Kidney epithelial cell (primary cell): Measurements from ENCODE around the gene PADI1. TPM values are rescaled to one million over a fixed set of nuclear protein-coding genes. Genes with fewer than 3 reads are reported as not detected.

ENCODE experiments used
- DNase-seq: peaks from one replicate; pipeline ENCODE4 v3.0.0-alpha.2; 2010; ENCODE audit warnings: low read depth
- H3K27me3 ChIP-seq: 2 replicates; pipeline ENCODE4 v1.6.0; 2011; ENCODE audit warnings: low read length; ENCODE audit not compliant: control insufficient read depth, insufficient read depth
- H3K36me3 ChIP-seq: 2 replicates; pipeline ENCODE4 v1.5.1; 2011; ENCODE audit warnings: low read length; ENCODE audit not compliant: control insufficient read depth, insufficient read depth
- H3K4me3 ChIP-seq: 2 replicates; pipeline ENCODE4 v1.5.1; 2011; ENCODE audit warnings: low read depth, mild to moderate bottlenecking, control low read depth, low read length
- total RNA-seq: library from RNA; depleted of rRNA; stranded (reverse); fragments of >200 nt; gene quantifications from 2 replicates; pipeline ENCODE4 v1.2.3, GENCODE V29; 2015
- TF ChIP-seq, protein P1 (sequence below): IDR thresholded peaks from 2 replicates; pipeline ENCODE4 v1.5.1; 2011; ENCODE audit warnings: mild to moderate bottlenecking, moderate library complexity, low read length, control low read depth, inconsistent platforms; ENCODE audit not compliant: insufficient read depth, poor library complexity, severe bottlenecking

PADI1 gene
- total RNA-seq, 1 donor from 2014 or later = 2.4 TPM

DNA sequence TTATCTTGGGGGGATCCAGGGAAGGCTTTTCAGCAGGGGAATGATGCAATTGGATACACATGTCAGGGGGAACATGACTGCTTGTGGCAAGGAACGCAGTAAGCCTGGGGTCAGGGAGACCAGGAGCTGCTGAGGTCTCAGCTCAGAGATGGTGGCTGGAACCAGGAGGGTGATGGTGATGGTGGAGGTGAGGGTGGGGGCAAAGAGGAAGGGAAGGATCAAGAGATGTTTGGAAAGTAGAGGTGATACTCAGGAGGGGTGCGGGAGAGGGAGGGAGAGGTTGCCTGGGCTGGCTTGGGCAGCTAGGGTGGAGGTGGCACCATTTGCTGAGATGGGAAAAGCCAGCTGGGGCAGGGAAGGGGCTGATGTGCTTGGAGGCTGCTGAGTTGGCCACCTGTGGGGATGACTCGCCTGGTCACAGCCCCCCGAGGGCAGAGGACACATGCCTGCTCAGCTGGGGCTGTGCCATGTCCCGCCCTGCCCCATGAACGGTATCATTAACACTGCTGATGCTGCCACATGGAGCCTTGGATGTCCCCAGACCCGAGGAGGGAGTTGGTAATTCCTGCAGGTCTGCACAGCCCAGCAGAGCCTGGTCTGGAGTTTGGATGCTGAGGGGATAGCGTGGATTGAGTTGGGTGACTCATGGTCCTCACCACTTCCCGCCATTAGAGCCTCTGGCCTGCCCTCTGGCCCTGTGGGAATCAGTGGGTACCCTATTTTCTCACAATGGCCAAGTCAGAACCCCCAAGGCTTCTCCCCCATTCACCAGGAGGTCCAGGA, 6.3 kb upstream of the PADI1 start:
- Histone ChIP-seq H3K27me3 (no peaks in the 10 kb centered on the region), H3K4me3 (no peak overlapping the region), H3K36me3 (no peaks in the 10 kb centered on the region)
- TF ChIP-seq, protein P1, sequence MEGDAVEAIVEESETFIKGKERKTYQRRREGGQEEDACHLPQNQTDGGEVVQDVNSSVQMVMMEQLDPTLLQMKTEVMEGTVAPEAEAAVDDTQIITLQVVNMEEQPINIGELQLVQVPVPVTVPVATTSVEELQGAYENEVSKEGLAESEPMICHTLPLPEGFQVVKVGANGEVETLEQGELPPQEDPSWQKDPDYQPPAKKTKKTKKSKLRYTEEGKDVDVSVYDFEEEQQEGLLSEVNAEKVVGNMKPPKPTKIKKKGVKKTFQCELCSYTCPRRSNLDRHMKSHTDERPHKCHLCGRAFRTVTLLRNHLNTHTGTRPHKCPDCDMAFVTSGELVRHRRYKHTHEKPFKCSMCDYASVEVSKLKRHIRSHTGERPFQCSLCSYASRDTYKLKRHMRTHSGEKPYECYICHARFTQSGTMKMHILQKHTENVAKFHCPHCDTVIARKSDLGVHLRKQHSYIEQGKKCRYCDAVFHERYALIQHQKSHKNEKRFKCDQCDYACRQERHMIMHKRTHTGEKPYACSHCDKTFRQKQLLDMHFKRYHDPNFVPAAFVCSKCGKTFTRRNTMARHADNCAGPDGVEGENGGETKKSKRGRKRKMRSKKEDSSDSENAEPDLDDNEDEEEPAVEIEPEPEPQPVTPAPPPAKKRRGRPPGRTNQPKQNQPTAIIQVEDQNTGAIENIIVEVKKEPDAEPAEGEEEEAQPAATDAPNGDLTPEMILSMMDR = no peak
- DNase-seq = no peak

DNA sequence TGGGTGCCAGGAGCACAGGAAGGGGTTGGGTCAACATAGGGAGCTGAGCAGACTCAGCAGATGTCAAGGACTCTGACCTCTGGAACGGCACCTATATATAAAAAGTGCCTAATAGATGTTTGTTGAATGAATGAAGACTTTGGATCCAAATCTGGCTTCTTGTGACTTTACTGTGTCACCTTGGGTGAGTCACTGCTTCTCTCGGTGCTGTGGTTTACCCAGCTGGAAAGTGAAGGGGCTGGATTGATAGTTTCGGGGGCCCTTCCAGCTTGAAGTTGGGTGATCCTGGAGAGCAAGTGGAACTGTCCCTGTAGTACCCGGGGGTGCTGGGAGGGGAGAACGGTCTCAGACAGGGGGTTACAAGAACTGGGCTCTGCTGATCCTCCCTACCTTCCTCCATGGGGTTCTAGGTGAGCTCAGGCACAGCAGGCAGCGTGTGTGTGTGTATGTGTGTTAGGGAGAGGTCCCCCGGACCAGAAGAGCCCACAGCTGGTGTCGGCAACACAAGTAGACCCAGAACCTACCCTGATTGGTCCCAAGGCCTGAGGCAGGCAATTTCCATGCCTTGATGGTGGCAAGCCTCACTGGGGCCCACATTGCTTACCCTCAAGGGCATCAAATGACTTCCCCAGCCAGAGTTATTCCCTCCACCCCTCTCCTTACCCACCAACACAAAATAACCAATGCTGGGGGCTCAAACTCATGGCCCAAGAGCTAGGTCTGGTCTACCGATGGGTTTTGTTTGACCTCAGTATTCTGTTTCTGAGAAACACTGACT, 5.5 kb upstream of the PADI1 start:
- no peaks in the 10 kb centered on the region for H3K27me3 ChIP-seq
- no peak overlapping the region for H3K4me3 ChIP-seq
- no peak for DNase-seq
- TF ChIP-seq, protein P1 = no peak
- H3K36me3 ChIP-seq = no peaks in the 10 kb centered on the region

DNA sequence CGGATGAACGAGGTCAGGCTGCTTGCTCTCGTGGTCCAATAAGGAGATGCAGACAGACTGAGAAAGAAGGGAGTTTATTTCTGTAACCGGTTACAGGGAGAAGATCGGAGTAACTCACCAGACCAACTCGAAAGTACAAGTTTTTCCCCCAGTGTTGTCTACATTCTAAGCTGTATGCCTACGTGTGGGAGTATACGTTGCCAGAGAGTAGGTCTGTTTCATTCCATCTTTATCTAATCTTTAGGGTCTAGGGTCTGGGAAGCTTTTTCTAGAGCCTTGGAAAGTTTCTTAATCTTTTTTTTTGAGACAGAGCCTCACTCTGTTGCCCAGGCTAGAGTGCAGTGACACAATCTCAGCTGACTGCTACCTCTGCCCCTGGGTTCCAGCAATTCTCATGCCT, 4.7 kb upstream of the PADI1 start:
- H3K36me3 ChIP-seq = no peaks in the 10 kb centered on the region
- H3K27me3 ChIP-seq = no peaks in the 10 kb centered on the region
- DNase-seq = no peak
- TF ChIP-seq, protein P1 = no peak
- no peak overlapping the region for H3K4me3 ChIP-seq

DNA sequence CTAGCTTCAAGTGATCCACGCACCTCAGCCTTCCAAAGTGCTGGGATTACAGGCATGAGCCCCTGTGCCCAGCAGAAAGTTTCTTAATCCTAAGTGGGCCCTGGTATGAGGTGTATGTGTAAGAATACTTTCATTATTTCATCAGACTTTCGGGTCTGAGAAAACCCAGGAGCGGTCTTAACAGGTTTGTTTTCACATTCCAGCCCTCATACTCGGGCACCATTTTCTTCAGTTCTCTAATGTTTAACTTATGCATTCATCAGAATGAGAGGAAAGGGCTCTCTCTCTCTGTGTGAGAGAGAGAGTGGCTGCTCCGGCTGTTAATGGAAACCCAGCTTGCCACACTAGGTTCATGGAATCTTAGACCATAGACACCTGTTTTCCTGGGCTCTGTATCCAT, 4.2 kb upstream of the PADI1 start:
- TF ChIP-seq, protein P1 = no peak
- no peaks in the 10 kb centered on the region for H3K27me3 ChIP-seq
- peak; percentile 79 for DNase-seq
- H3K36me3 ChIP-seq = no peaks in the 10 kb centered on the region
- H3K4me3 ChIP-seq = no peak overlapping the region

DNA sequence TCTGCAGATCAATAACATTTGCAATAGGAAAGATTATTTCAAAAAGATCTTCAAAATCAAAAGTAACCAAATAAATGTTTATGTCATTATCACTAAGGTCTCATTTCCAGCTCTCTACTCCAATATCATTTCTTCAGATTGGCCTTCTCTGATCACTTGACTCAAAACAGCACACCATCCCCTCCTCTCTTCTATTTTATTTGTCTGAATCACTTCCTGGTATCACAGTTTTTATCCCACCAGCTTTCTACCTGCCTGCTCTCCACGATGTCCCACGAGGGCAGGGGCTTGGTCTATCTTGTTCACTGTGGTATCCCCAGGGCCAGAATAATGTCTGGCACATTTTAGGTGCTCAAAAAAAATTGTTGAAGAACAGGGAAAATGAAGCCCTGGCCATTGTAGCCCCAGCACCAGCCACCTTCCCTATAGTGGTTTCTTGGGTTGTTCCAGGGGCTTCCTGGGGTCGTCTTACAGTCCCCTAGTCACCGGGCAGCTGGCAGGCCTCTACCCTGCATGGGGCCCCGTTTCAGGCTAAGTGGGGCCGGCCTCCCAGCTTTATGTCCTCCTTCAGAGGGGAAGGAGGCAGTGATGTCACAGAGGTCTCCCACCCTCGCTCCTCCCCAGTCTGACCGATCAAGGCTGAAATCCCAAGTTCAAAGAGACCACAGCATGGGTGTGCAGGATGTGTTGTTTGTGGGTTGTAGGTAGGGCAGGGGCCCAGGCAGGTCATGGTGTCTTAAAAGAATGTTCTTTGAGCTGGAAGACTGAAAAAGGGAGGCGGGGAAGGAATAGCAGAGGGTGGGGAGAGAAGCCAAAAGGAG, 3.5 kb upstream of the PADI1 start:
- Histone ChIP-seq H3K4me3 (no peak overlapping the region), H3K36me3 (no peaks in the 10 kb centered on the region), H3K27me3 (no peaks in the 10 kb centered on the region)
- TF ChIP-seq, protein P1 = no peak
- DNase-seq = peak; percentile 70
